Measurements from ENCODE around the gene THBS4.

- TF ChIP-seq CTCF (conservative IDR thresholded peaks at IDR 0.05 in 1 of 2, IDR thresholded peaks at IDR 0.05 in 1 of 2; ENCODE audit: extremely low read depth in 1 of 2, insufficient read depth in 1 of 2, low read depth in 1 of 2, low read length in 2 of 2) (no peak), EZH2 (IDR thresholded peaks at IDR 0.05; ENCODE audit: borderline replicate concordance, low read length) (no peak)
Observed at GRCh38 chr5:80060966-80061365, 25.8 kb downstream of the THBS4 start.

Data from mammary epithelial cell (primary cell).